Activated effector memory CD4-positive, alpha-beta T cell treated with anti-CD3 and anti-CD28 coated beads, Interleukin-2, amount 50 U/mL, for 16 hours (primary cell): ENCODE measurements around the gene ATRIP.

ENCODE experiments used
- DNase-seq: peaks from one replicate; pipeline ENCODE4 v3.0.0-alpha.2; 2020

ATRIP gene

DNA sequence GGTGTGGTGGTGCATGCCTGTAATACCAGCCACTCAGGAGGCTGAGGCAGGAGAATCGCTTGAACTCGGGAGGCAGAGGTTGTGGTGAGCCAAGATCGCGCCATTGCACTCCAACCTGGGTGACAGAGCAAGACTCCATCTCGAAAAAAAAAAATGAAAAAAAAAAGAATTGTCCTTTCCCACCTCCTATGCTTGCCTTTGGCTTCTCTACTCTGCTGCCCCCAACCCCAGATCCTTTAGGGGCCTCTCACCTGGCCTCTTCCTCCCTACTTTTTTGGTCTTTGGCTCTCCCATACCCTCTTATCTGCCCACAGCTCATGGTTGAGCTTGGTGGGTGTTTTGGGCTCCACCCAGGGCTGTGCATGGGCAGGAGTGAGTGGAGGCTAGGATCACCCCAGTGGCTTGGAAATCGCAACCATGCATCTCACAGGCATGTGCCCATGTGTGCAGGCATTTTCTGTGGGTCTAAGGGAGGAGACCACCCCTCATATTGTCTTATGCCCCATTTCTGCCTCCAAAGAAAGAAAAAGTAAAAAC lies 59.5 kb downstream of the ATRIP start:
- peak; percentile 34 for DNase-seq

- peak; percentile 89 for DNase-seq
Observed at GRCh38 chr3:48507256-48508061, 60.9 kb downstream of the ATRIP start.

- no peak for DNase-seq
Observed at GRCh38 chr3:48511551-48511950, 65.0 kb downstream of the ATRIP start.

DNA sequence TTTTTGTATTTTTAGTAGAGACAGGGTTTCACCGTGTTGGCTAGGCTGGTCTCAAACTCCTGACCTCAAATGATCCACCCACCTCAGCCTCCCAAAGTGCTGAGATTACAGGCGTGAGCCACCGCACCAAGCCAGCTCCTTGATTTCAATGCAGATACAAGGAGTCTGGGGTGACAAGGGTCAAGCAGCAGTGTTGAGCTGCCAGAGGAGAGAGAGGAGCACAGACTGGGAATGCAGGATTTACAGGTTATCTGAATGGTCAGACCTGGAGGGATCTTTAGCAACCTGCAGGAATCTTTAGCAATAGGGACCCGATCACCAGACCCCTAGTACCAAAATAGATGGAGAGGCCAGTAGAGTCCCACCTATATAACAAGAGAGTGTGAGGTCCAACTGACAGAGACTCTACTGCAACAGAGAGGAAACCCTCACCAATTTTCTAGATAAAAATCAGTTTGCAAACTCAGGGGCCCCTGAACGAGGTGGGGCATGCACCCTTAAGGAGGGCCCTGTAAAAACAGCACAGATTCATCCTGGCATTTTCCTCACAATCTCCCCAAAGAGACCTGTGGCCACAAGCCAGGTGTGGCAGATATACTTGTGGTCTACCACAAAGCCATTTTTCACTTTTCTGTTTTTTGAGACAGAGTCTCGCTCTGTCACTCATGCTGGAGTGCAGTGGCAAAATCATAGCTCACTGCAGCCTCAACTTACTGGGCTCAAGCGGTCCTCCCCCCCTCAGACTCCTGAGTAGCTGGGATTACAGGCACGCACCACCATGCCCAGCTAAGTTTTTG lies 68.1 kb downstream of the ATRIP start:
- no peak for DNase-seq
